ENCODE results near the gene SCYL1. TPM values are rescaled to one million over a fixed set of nuclear protein-coding genes. Genes with fewer than 3 reads are reported as not detected.

Gene SCYL1
- 69.7 and 74.6 TPM in 2 replicates for total RNA-seq

DNA sequence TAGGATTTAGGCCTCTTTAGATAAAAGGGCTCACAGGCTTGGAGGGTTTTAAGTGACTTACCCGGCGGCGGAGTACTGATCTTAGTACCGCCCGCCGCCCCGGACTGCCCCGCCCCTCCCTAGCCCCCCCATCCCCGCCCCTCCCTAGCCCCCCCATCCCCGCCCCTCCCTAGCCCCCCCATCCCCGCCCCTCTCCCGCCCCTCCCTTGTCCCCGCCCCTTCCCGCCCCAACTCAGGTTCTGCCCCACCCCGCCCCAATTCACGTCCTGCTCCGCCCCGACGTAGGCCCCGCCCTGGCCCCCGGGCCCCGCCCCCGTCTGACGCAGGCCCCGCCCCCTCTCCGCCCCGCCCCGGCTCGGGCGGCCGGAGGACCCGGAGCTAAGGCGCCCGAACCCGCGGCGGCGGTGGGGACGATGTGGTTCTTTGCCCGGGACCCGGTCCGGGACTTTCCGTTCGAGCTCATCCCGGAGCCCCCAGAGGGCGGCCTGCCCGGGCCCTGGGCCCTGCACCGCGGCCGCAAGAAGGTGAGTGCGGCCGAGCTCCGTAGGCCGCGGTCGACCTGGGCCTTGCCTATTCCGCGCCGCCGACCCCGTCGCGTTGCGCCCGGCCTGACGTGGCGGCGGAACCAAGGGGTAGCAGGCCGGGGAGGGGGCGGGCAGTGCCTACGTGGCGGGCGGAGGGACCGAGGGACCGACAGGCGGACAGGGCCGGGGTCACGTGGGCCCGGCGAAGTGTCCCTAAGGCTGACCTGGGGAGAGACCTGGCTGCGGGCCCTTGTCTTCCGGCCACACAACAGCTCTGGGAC lies at the start of gene SCYL1:
SCYL1 (plus strand) TSS at position 343 of the 805 bp plus-strand sequence; CDS start at position 414, 71 bp downstream.

DNA sequence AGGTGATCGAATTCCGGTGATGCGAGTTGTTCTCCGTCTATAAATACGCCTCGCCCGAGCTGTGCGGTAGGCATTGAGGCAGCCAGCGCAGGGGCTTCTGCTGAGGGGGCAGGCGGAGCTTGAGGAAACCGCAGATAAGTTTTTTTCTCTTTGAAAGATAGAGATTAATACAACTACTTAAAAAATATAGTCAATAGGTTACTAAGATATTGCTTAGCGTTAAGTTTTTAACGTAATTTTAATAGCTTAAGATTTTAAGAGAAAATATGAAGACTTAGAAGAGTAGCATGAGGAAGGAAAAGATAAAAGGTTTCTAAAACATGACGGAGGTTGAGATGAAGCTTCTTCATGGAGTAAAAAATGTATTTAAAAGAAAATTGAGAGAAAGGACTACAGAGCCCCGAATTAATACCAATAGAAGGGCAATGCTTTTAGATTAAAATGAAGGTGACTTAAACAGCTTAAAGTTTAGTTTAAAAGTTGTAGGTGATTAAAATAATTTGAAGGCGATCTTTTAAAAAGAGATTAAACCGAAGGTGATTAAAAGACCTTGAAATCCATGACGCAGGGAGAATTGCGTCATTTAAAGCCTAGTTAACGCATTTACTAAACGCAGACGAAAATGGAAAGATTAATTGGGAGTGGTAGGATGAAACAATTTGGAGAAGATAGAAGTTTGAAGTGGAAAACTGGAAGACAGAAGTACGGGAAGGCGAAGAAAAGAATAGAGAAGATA lies 25.7 kb upstream of the SCYL1 start, which contains the start of gene MALAT1:
MALAT1 (plus strand) TSS at position 69 of the 736 bp plus-strand sequence.

DNA sequence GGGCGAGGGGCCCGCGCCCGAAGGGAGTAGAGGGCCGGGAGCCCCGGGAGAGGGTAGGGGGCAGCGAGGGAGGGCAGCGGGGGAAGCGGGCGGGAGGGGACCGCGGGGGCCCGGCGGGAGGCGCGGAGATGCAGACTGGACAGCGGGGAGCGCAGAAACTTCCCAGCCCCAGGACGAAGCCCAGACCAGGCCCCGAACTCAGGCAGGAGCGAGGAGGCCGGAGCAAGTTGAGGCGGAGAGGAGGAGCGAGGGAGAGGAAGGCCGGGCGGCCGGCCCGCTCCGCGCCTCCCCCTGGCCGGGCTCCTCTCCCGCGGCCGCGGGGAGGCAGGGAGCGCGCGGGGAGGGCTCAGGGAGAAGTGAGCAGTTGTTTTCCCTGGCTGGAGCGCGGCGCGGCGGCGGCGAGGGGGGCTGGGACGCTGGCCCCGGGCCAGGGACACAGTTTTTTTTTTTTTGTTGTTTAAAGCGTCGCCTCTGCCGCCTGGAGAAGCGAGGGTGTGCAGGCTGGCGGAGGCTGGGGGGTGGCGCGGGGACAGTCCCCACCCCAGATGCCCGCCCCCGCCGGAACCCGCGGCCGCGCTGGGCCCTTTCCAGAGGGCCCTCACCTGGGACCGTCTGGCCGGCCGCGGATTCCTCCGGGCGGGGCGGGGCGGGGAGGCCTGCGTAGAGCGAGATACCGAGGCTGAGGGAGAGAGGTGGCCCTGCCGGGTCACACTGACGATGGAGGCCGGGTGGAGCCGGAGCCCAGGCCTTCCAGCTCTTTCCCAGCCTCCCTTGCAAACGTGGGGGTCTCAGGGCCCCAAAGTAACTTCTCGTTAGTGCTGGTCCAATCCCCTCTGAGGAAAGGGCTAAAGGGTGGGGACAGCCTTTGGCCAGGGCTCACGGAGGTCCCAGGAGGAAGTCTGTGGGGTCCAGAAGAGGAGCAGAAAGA lies 33.4 kb downstream of the SCYL1 start, which contains the start of gene LTBP3:
LTBP3 (minus strand) TSS at position 358 of the 928 bp plus-strand sequence. CDS start 400 bp downstream, outside the sequence.

DNA sequence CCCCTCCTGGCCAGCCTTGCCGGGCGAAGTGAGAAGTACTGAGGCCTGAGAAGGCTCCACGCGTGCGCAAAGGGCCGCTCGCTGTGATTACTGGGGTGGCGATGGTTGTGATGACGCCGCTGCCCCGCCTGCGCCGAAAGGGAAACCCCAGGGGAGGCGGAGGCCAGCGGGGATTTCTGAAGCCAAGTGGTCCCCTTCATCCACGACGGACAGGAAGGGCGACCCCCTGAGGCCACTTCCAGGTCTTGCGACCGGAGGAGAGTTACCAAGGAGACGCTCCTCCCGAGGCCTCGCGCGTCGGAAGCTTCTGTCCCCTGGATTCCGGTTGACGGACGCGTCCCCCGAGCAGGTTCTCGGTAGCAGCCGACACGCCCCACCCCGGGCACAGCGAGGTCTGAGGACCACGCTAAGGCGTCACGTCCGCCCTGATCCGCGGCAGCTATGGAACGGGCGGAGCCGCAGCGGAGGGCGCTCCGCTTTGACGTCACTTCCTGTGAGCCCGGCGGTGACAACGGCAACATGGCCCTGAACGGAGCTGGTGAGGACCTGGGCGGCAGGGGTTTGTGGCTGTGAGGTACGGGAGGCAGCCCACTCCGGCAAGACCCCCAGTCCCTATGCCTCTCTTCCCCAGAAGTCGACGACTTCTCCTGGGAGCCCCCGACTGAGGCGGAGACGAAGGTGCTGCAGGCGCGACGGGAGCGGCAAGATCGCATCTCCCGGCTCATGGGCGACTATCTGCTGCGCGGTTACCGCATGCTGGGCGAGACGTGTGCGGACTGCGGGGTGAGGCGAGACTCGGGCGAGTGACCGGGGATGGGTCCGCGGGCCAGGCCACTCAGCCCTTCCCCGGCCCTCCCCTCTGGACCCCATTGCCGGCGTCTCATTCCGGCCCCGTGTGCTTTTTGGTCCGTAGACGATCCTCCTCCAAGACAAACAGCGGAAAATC lies 45.4 kb downstream of the SCYL1 start, which contains the start of gene ZNRD2:
ZNRD2 (plus strand) TSS at position 505 of the 946 bp plus-strand sequence; CDS start at position 520, 15 bp downstream.

DNA sequence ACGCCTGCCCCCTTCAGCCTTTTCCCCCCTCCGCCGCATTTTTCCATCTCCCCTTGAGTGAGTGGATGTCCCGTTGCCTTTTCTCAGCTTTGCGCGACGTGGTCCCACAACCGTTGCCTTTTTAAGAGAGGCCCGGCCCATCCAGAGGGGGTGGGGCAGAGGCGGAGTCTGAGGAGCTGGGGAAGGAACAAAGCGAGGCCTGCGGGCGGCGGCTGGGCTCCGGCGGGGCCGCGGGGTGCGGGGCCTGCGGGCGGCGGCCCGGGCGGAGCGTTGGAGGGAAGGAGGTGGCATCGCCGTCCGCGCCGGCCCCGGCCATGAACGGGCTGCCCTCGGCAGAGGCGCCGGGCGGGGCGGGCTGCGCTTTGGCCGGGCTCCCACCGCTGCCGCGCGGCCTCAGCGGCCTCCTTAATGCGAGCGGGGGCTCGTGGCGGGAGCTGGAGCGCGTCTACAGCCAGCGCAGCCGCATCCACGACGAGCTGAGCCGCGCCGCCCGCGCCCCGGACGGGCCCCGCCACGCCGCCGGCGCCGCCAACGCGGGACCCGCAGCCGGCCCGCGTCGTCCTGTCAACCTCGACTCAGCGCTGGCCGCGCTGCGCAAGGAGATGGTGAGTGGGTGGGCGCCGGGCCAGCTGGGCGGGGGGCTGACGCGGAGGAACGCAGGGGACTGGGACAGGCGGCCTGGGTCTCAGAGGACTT lies 47.6 kb downstream of the SCYL1 start, which contains the start of gene FAM89B:
FAM89B (plus strand) TSS at position 183 of the 696 bp plus-strand sequence; CDS start at position 315, 132 bp downstream.

DNA sequence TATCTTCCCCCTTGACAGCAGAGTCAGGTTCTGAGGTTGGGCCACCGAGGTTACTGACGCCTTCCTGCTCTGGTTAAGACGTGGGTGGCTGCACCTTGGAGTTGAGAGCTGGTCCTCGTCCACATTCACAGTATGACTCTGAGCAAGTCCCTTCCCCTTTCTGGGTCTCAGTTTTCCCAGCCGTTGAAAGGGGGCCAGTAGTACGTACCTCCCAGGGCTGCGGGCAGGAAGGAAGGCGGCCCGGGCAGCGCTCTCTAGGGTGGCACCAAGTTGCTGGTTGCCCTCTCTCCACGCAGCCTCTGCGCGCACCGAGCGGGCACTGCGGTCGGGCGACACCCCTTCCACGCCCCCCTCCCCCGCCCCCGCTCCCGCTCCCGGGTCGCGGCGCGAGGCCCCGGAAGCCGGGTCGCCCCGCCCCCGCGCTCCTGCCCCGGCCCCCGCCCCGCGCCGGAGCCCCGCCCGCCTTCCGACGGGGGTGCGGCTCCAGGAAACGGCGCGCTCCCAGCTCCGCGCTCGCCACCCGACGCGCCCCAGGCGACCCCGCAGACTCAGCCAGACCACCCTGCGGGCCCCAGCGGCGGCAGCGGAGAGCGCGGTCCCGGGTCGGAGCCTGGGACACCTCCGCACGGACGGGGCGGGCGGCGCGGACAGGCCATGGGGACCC lies 50.8 kb downstream of the SCYL1 start, which contains the start of gene EHBP1L1:
EHBP1L1 (plus strand) TSS at position 486 of the 664 bp plus-strand sequence. CDS start 250 bp downstream, outside the sequence.

Other genes starting within 250 kb of the SCYL1 start
- gene CDC42EP2, start 210.2 kb upstream of the SCYL1 start, total RNA-seq = 15.6 and 33.7 TPM in 2 replicates
- 25.0 and 27.0 TPM in 2 replicates for gene DPF2, start 191.2 kb upstream of the SCYL1 start, total RNA-seq
- gene TIGD3, start 170.3 kb upstream of the SCYL1 start, total RNA-seq = under 0.01 TPM in 2 replicates
- gene SLC25A45, start 142.4 kb upstream of the SCYL1 start, total RNA-seq = 0.77 and 0.95 TPM in 2 replicates
- gene FRMD8, start 138.4 kb upstream of the SCYL1 start, total RNA-seq = 17.2 and 23.9 TPM in 2 replicates
- gene NEAT1, start 102.3 kb upstream of the SCYL1 start, total RNA-seq = 338 and 347 TPM in 2 replicates
- gene MALAT1, start 26.0 kb upstream of the SCYL1 start, total RNA-seq = 7,849 and 17,081 TPM in 2 replicates
- 44.6 and 50.3 TPM in 2 replicates for gene LTBP3, start 33.3 kb downstream of the SCYL1 start, total RNA-seq
- gene ZNRD2, start 45.4 kb downstream of the SCYL1 start, total RNA-seq = 28.4 and 29.9 TPM in 2 replicates
- 12.4 and 13.2 TPM in 2 replicates for gene FAM89B, start 47.5 kb downstream of the SCYL1 start, total RNA-seq
- 34.9 and 59.4 TPM in 2 replicates for gene EHBP1L1, start 51.0 kb downstream of the SCYL1 start, total RNA-seq
- gene KCNK7, start 70.7 kb downstream of the SCYL1 start, total RNA-seq = 0.09 and 0.16 TPM in 2 replicates
- gene MAP3K11, start 89.1 kb downstream of the SCYL1 start, total RNA-seq = 15.2 and 17.5 TPM in 2 replicates
- gene PCNX3, start 90.7 kb downstream of the SCYL1 start, total RNA-seq = 8.8 and 10.0 TPM in 2 replicates
- gene SIPA1, start 113.0 kb downstream of the SCYL1 start, total RNA-seq = 12.5 and 14.5 TPM in 2 replicates
- 13.4 and 17.4 TPM in 2 replicates for gene RELA, start 137.8 kb downstream of the SCYL1 start, total RNA-seq
- gene KAT5, start 187.2 kb downstream of the SCYL1 start, total RNA-seq = 39.7 and 64.7 TPM in 2 replicates
- 32.8 and 35.3 TPM in 2 replicates for gene RNASEH2C, start 195.7 kb downstream of the SCYL1 start, total RNA-seq